GM12878 (cell line): ENCODE measurements around the gene MPC1. TPM values are rescaled to one million over a fixed set of nuclear protein-coding genes. Genes with fewer than 3 reads are reported as not detected.
A peak's percentile ranks its signal among the peaks of the same experiment; 100 is the strongest.

ENCODE experiments used
- EP300 ChIP-seq, 2 experiments: fragments of 150-350 bp in 1 of 2; IDR thresholded peaks; 2 replicates each; pipeline ENCODE4 v1.6.1; 2011 to 2012; ENCODE audit warnings: low read depth in 2 of 2, low read length in 2 of 2, borderline replicate concordance in 1 of 2, improper control_type of control experiment in 1 of 2, inconsistent platforms in 1 of 2; ENCODE audit not compliant: control insufficient read depth in 1 of 2
- HDAC2 ChIP-seq: fragments of 200-600 bp; sonication (generic); IDR thresholded peaks from 2 replicates; pipeline ENCODE4 v1.6.1; 2017
- HDGF ChIP-seq: fragments of 450-650 bp; IDR thresholded peaks from 2 replicates; pipeline ENCODE4 v1.6.1; 2016; ENCODE audit warnings: antibody characterized with exemption
- IKZF1 ChIP-seq: fragments of 450-650 bp; conservative IDR thresholded peaks from 2 replicates; pipeline ENCODE4 v1.6.1; 2017; ENCODE audit warnings: antibody characterized with exemption, mild to moderate bottlenecking
- IKZF2 ChIP-seq, 2 experiments: fragments of 450-650 bp; IDR thresholded peaks; 2 replicates each; pipeline ENCODE4 v1.6.1; 2017; ENCODE audit warnings: mild to moderate bottlenecking in 2 of 2, moderate library complexity in 2 of 2
- JUND ChIP-seq: IDR thresholded peaks from 2 replicates; pipeline ENCODE4 v1.6.1; 2012; ENCODE audit warnings: low read depth, mild to moderate bottlenecking, low read length, improper control_type of control experiment, moderate library complexity
- KAT2A ChIP-seq: conservative IDR thresholded peaks from 2 replicates; pipeline ENCODE4 v1.6.1; 2011; ENCODE audit warnings: low read depth, low read length; ENCODE audit not compliant: control insufficient read depth
- KDM1A ChIP-seq: fragments of 200-600 bp; sonication (generic); IDR thresholded peaks from 2 replicates; pipeline ENCODE4 v1.6.1; 2016; ENCODE audit warnings: borderline replicate concordance
- MTA2 ChIP-seq: fragments of 450-650 bp; IDR thresholded peaks from 2 replicates; pipeline ENCODE4 v1.6.1; 2016; ENCODE audit warnings: low read depth, mild to moderate bottlenecking, moderate library complexity
- MXI1 ChIP-seq: fragments of 150-350 bp; IDR thresholded peaks from 2 replicates; pipeline ENCODE4 v1.6.1; 2011; ENCODE audit warnings: low read depth, mild to moderate bottlenecking, inconsistent platforms, low read length, improper control_type of control experiment
- MYB ChIP-seq: fragments of 150-350 bp; IDR thresholded peaks from 2 replicates; pipeline ENCODE4 v1.6.1; 2014; ENCODE audit warnings: mild to moderate bottlenecking, low read depth, low read length, borderline replicate concordance
- NBN ChIP-seq: fragments of 450-650 bp; IDR thresholded peaks from 2 replicates; pipeline ENCODE4 v1.6.1; 2016
- PAX5 ChIP-seq: IDR thresholded peaks from 2 replicates; pipeline ENCODE4 v1.6.1; 2011; ENCODE audit warnings: low read depth, low read length, borderline replicate concordance
- RAD21 ChIP-seq: IDR thresholded peaks from 2 replicates; pipeline ENCODE4 v1.6.1; 2011; ENCODE audit warnings: mild to moderate bottlenecking, low read depth, low read length, moderate library complexity; ENCODE audit not compliant: insufficient read depth
- SKIL ChIP-seq: fragments of 450-650 bp; IDR thresholded peaks from 2 replicates; pipeline ENCODE4 v1.6.1; 2017; ENCODE audit warnings: mild to moderate bottlenecking, low read depth, inconsistent platforms; ENCODE audit not compliant: poor library complexity, severe bottlenecking
- SMAD1 ChIP-seq: fragments of 450-650 bp; IDR thresholded peaks from 2 replicates; pipeline ENCODE4 v1.6.1; 2018; ENCODE audit warnings: mild to moderate bottlenecking, low read depth; ENCODE audit not compliant: partially characterized antibody
- ZNF24 ChIP-seq: fragments of 450-650 bp; IDR thresholded peaks from 2 replicates; pipeline ENCODE4 v1.6.1; 2017; ENCODE audit warnings: antibody characterized with exemption, mild to moderate bottlenecking
- polyA plus RNA-seq, 11 experiments: library from polyadenylated mRNA; depleted of rRNA in 4 of 11; unstranded in 6 of 11; stranded (reverse) in 5 of 11; fragments of >200 nt; fragmentation: Nextera tagmentation in 4 of 11; fragmentation: Illumina TruSeq in 1 of 11; extraction: Ambion mirVana in 4 of 11; extraction: Trizol in 1 of 11; gene quantifications; 1 replicate in 1 of 11; 2 replicates in 10 of 11; pipeline versions ENCODE4 v1.2.1 to v1.2.3, GENCODE V29; 2011 to 2016; ENCODE audit warnings: inconsistent platforms in 2 of 11, missing spikeins in 2 of 11, low read depth in 1 of 11
- total RNA-seq, 4 experiments: library from RNA; depleted of rRNA in 3 of 4; stranded (reverse); fragments of >200 nt in 3 of 4; fragmentation: Illumina TruSeq in 1 of 4; extraction: Trizol in 1 of 4; gene quantifications; 2 replicates each; pipeline versions ENCODE4 v1.2.1 to v1.2.3, GENCODE V29; 2013 to 2021
- TF ChIP-seq, protein P1 (sequence below): fragments of 450-650 bp; IDR thresholded peaks from 2 replicates; pipeline ENCODE4 v1.6.1; 2017; ENCODE audit warnings: antibody characterized with exemption, mild to moderate bottlenecking, moderate library complexity
- TF ChIP-seq, protein P2 (sequence below): fragments of 450-650 bp; IDR thresholded peaks from 2 replicates; pipeline ENCODE4 v1.6.1; 2018; ENCODE audit warnings: borderline replicate concordance, mild to moderate bottlenecking; ENCODE audit not compliant: partially characterized antibody
- TF ChIP-seq, protein P3 (sequence below): IDR thresholded peaks from 2 replicates; pipeline ENCODE4 v1.6.1; 2012; ENCODE audit warnings: low read depth, low read length, improper control_type of control experiment
- TF ChIP-seq, protein P4 (sequence below): IDR thresholded peaks from 2 replicates; pipeline ENCODE4 v1.6.1; 2012; ENCODE audit warnings: low read depth, low read length, improper control_type of control experiment

MPC1 gene
- total and polyA plus RNA-seq, 10 of the 15 experiments (the other 5 are each of a cell fraction or from before 2014, with no cell fraction given): 53.2 to 177 (median 78.8) TPM

- TF ChIP-seq KAT2A (no peak), EP300 (IDR thresholded peaks at IDR 0.05; ENCODE audit: borderline replicate concordance in 1 of 2, control insufficient read depth in 1 of 2, low read depth in 2 of 2, low read length in 2 of 2) (peak; percentile 60 to 84; a peak in 3 of 4 replicates), JUND (no peak), MTA2 (peak; percentile 81), PAX5 (0 out of 2 replicates have a peak, but pooled peaks have one; percentile 13), HDGF (peak; percentile 68; the same call in 1 of the 2 replicates), MXI1 (peak; percentile 87), ZNF24 (no peak), HDAC2 (no peak), IKZF2 (IDR thresholded peaks at IDR 0.05) (peak; percentile 86 to 88; a peak in 3 of 4 replicates), NBN (peak; percentile 84), RAD21 (no peak), KDM1A (no peak), SKIL (no peak), IKZF1 (peak; percentile 78), SMAD1 (no peak), MYB (no peak)
- TF ChIP-seq, protein P1, sequence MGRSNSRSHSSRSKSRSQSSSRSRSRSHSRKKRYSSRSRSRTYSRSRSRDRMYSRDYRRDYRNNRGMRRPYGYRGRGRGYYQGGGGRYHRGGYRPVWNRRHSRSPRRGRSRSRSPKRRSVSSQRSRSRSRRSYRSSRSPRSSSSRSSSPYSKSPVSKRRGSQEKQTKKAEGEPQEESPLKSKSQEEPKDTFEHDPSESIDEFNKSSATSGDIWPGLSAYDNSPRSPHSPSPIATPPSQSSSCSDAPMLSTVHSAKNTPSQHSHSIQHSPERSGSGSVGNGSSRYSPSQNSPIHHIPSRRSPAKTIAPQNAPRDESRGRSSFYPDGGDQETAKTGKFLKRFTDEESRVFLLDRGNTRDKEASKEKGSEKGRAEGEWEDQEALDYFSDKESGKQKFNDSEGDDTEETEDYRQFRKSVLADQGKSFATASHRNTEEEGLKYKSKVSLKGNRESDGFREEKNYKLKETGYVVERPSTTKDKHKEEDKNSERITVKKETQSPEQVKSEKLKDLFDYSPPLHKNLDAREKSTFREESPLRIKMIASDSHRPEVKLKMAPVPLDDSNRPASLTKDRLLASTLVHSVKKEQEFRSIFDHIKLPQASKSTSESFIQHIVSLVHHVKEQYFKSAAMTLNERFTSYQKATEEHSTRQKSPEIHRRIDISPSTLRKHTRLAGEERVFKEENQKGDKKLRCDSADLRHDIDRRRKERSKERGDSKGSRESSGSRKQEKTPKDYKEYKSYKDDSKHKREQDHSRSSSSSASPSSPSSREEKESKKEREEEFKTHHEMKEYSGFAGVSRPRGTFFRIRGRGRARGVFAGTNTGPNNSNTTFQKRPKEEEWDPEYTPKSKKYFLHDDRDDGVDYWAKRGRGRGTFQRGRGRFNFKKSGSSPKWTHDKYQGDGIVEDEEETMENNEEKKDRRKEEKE: no peak
- TF ChIP-seq, protein P2, sequence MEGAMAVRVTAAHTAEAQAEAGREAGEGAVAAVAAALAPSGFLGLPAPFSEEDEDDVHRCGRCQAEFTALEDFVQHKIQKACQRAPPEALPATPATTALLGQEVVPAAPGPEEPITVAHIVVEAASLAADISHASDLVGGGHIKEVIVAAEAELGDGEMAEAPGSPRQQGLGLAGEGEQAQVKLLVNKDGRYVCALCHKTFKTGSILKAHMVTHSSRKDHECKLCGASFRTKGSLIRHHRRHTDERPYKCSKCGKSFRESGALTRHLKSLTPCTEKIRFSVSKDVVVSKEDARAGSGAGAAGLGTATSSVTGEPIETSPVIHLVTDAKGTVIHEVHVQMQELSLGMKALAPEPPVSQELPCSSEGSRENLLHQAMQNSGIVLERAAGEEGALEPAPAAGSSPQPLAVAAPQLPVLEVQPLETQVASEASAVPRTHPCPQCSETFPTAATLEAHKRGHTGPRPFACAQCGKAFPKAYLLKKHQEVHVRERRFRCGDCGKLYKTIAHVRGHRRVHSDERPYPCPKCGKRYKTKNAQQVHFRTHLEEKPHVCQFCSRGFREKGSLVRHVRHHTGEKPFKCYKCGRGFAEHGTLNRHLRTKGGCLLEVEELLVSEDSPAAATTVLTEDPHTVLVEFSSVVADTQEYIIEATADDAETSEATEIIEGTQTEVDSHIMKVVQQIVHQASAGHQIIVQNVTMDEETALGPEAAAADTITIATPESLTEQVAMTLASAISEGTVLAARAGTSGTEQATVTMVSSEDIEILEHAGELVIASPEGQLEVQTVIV: no peak
- TF ChIP-seq, protein P3, sequence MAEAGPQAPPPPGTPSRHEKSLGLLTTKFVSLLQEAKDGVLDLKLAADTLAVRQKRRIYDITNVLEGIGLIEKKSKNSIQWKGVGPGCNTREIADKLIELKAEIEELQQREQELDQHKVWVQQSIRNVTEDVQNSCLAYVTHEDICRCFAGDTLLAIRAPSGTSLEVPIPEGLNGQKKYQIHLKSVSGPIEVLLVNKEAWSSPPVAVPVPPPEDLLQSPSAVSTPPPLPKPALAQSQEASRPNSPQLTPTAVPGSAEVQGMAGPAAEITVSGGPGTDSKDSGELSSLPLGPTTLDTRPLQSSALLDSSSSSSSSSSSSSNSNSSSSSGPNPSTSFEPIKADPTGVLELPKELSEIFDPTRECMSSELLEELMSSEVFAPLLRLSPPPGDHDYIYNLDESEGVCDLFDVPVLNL: no peak
- TF ChIP-seq, protein P4, sequence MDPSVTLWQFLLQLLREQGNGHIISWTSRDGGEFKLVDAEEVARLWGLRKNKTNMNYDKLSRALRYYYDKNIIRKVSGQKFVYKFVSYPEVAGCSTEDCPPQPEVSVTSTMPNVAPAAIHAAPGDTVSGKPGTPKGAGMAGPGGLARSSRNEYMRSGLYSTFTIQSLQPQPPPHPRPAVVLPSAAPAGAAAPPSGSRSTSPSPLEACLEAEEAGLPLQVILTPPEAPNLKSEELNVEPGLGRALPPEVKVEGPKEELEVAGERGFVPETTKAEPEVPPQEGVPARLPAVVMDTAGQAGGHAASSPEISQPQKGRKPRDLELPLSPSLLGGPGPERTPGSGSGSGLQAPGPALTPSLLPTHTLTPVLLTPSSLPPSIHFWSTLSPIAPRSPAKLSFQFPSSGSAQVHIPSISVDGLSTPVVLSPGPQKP: no peak
Measured at GRCh38 chr6:166325383-166326042, 57.2 kb downstream of the MPC1 start (continued).
